Liver (tissue), 3 donors: ENCODE results near the gene CDK5.

Experiments
- RXRA ChIP-seq, 2 donors: IDR thresholded peaks; 2 replicates each; pipeline ENCODE4 v1.6.1; 2017 to 2018; ENCODE audit warnings: antibody characterized with exemption in 2 of 2, mild to moderate bottlenecking in 1 of 2
- TAF1 ChIP-seq: conservative IDR thresholded peaks from 2 replicates; pipeline ENCODE4 v1.6.1; 2016; ENCODE audit warnings: antibody characterized with exemption, mild to moderate bottlenecking
- YY1 ChIP-seq: IDR thresholded peaks from 2 replicates; pipeline ENCODE4 v1.6.1; 2016; ENCODE audit warnings: antibody characterized with exemption, mild to moderate bottlenecking
- TF ChIP-seq, protein P1 (sequence below): IDR thresholded peaks from 2 replicates; pipeline ENCODE4 v1.6.1; 2016; ENCODE audit warnings: antibody characterized with exemption, mild to moderate bottlenecking
- TF ChIP-seq, protein P2 (sequence below): fragments of 150-350 bp; IDR thresholded peaks from 2 replicates; pipeline ENCODE4 v1.5.1; 2017; ENCODE audit warnings: improper control_type of control experiment, low read depth, low read length; ENCODE audit not compliant: missing input control
- donor health status: healthy.
- donor health status: healthy.

DNA sequence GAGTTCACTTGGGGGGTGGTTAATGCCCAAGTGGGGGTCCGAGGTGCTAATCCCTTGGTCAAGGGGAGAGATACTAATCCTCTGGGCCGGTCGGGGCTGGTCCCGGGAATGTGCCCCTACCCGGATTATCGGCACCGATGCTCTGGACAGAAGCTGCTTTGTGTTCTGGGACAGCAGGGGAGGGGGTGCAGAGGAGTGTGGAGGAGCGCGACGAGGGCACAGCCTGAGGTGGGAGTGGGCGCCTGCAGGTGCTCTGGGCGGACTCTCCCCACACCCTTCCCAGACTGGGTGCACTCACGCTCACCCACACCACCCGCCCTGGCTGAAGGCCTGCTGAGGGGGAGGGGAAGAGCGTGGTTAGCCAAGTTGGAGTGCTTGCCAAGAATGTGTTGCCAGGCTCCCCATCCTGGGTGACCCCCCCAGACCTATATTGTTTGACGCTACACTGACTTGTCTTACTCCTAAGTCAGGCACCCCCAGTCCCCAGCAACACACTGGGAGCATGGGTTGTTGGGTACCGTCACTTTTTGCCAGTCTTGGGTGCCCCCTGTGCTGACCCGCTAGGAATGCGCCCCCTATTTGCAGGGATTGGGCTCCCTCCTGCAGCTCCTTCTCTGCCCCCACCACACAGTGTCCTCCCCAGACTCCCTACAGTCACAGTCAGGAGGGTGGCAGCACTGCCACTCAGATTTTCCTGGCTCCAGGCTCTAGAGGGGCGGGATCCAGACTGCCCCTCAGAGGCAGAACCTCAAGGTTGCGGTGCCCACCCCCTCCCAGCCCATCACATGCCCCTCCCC is 2.9 kb upstream of the CDK5 start:
- TF ChIP-seq TAF1 (no peak), YY1 (no peak), RXRA (IDR thresholded peaks at IDR 0.05) (peak in 1 of 2 donors; percentile 9)
- TF ChIP-seq, protein P1, sequence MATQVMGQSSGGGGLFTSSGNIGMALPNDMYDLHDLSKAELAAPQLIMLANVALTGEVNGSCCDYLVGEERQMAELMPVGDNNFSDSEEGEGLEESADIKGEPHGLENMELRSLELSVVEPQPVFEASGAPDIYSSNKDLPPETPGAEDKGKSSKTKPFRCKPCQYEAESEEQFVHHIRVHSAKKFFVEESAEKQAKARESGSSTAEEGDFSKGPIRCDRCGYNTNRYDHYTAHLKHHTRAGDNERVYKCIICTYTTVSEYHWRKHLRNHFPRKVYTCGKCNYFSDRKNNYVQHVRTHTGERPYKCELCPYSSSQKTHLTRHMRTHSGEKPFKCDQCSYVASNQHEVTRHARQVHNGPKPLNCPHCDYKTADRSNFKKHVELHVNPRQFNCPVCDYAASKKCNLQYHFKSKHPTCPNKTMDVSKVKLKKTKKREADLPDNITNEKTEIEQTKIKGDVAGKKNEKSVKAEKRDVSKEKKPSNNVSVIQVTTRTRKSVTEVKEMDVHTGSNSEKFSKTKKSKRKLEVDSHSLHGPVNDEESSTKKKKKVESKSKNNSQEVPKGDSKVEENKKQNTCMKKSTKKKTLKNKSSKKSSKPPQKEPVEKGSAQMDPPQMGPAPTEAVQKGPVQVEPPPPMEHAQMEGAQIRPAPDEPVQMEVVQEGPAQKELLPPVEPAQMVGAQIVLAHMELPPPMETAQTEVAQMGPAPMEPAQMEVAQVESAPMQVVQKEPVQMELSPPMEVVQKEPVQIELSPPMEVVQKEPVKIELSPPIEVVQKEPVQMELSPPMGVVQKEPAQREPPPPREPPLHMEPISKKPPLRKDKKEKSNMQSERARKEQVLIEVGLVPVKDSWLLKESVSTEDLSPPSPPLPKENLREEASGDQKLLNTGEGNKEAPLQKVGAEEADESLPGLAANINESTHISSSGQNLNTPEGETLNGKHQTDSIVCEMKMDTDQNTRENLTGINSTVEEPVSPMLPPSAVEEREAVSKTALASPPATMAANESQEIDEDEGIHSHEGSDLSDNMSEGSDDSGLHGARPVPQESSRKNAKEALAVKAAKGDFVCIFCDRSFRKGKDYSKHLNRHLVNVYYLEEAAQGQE: no peak
- TF ChIP-seq, protein P2, sequence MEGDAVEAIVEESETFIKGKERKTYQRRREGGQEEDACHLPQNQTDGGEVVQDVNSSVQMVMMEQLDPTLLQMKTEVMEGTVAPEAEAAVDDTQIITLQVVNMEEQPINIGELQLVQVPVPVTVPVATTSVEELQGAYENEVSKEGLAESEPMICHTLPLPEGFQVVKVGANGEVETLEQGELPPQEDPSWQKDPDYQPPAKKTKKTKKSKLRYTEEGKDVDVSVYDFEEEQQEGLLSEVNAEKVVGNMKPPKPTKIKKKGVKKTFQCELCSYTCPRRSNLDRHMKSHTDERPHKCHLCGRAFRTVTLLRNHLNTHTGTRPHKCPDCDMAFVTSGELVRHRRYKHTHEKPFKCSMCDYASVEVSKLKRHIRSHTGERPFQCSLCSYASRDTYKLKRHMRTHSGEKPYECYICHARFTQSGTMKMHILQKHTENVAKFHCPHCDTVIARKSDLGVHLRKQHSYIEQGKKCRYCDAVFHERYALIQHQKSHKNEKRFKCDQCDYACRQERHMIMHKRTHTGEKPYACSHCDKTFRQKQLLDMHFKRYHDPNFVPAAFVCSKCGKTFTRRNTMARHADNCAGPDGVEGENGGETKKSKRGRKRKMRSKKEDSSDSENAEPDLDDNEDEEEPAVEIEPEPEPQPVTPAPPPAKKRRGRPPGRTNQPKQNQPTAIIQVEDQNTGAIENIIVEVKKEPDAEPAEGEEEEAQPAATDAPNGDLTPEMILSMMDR: no peak
